Mucosa of descending colon (tissue), 3 donors: ENCODE measurements around the gene EIF4E. TPM values are rescaled to one million over a fixed set of nuclear protein-coding genes. Genes with fewer than 3 reads are reported as not detected.

Experiments used
- ATAC-seq: fragments of 200-7000 bp; cut with Tn5 transposase; one replicate; pipeline ENCODE4 v1.9.1; 2020; ENCODE audit warnings: mild to moderate bottlenecking, moderate library complexity
- DNase-seq, 3 donors: peaks; one replicate each; pipeline ENCODE4 v3.0.0-alpha.2; 2020
- H3K36me3 ChIP-seq: fragments of 200-600 bp; one replicate; pipeline ENCODE4 v1.8.0; 2021; ENCODE audit warnings: low read depth, mild to moderate bottlenecking
- H3K4me1 ChIP-seq: fragments of 200-600 bp; one replicate; pipeline ENCODE4 v1.8.0; 2021; ENCODE audit warnings: low read depth, mild to moderate bottlenecking
- H3K4me3 ChIP-seq: fragments of 200-600 bp; one replicate; pipeline ENCODE4 v1.8.0; 2021; ENCODE audit warnings: mild to moderate bottlenecking
- H3K9me3 ChIP-seq: fragments of 200-600 bp; one replicate; pipeline ENCODE4 v1.8.0; 2021; ENCODE audit warnings: mild to moderate bottlenecking
- CTCF ChIP-seq: fragments of 200-600 bp; IDR thresholded peaks from one replicate; pipeline ENCODE4 v1.8.0; 2022; ENCODE audit warnings: antibody characterized with exemption, mild to moderate bottlenecking
- intact Hi-C, 2 donors: fragments of 100-400 bp; cut with DNase I in 1 of 2; cut with micrococcal nuclease in 1 of 2; formaldehyde crosslinking; loops; one replicate each; pipeline versions ENCODE4 v1.11.0 to v1.11.1; 2022; cut with DNase I, micrococcal nuclease
- long read RNA-seq, 2 donors: library from polyadenylated mRNA; unstranded; transcript quantifications; one replicate each; pipeline ENCODE4 v2.0.0, GENCODE V29; 2019 to 2021
- total RNA-seq, 3 donors: library from RNA; stranded (reverse); fragmentation: NEBNext Ultra II Directional in 2 of 3; extraction: Animal tissue kit (Norgen Biotek cat#: 25700) in 2 of 3; gene quantifications; one replicate each; pipeline versions ENCODE4 v1.2.1 to v1.2.4, GENCODE V29; 2021 to 2023
- donor health status: DM: no; HTN: no; CAD: no; lungs with moderate emphysema.
- donor health status: DM: no; HTN: no; CAD: no.
- donor health status: DM: no; HTN: yes; CAD: no.

The EIF4E gene
- total RNA-seq = 10 to 100 TPM; 66.7 to 87.6 (median 81.0) TPM
- long read RNA-seq, donor 1, full-length matches to known transcripts = 34 of 37 reads
- long read RNA-seq, donor 1, partial matches to known transcripts = 1 of 37 reads
- long read RNA-seq, donor 1, other reads (novel, unspliced or antisense) = 2 of 37 reads
- long read RNA-seq, donor 2, full-length matches to known transcripts = 75 of 94 reads
- long read RNA-seq, donor 2, partial matches to known transcripts = 3 of 94 reads
- long read RNA-seq, donor 2, other reads (novel, unspliced or antisense) = 16 of 94 reads

GRCh38 chr4:98928505-98929340 is at the start of gene EIF4E:
Gene EIF4E (minus strand): TSS chr4:98929133. CDS start chr4:98929112, 21 bp downstream.
- Histone ChIP-seq H3K36me3 (no peaks in the 10 kb centered on the region), H3K4me3 (peak within 1 kb of the TSS; percentile 67), H3K4me1 (peaks cover 28% of the 10 kb centered on the region), H3K9me3 (no peaks in the 10 kb centered on the region)
- peak; percentile 97 to 99 (median 97) for DNase-seq
- intact Hi-C loops = no loop called here
- ATAC-seq = peak; percentile 85
- TF ChIP-seq CTCF = no peak

- DNase-seq (no peak), ATAC-seq (no peak)
- H3K9me3 ChIP-seq = no peaks in the 10 kb centered on the region
- no peaks in the 10 kb centered on the region for H3K36me3 ChIP-seq
- no peaks in the 10 kb centered on the region for H3K4me1 ChIP-seq
- intact Hi-C loops = no loop called here
- no peak for TF ChIP-seq CTCF
- no peak overlapping the region for H3K4me3 ChIP-seq
Measured at GRCh38 chr4:98977557-98977956, 48.6 kb upstream of the EIF4E start.

GRCh38 chr4:98976716-98977115 is 47.8 kb upstream of the EIF4E start:
- Histone ChIP-seq H3K4me3 (no peak overlapping the region), H3K4me1 (no peaks in the 10 kb centered on the region), H3K9me3 (no peaks in the 10 kb centered on the region), H3K36me3 (no peaks in the 10 kb centered on the region)
- ATAC-seq (peak; percentile 77), DNase-seq (no peak)
- intact Hi-C loops = no loop called here
- TF ChIP-seq CTCF = no peak

- TF ChIP-seq CTCF = no peak
- intact Hi-C loops = no loop called here
- H3K4me3 ChIP-seq = no peak overlapping the region
- H3K9me3 ChIP-seq = no peaks in the 10 kb centered on the region
- DNase-seq = no peak
- H3K4me1 ChIP-seq = no peaks in the 10 kb centered on the region
- H3K36me3 ChIP-seq = no peaks in the 10 kb centered on the region
- ATAC-seq = no peak
Measured at GRCh38 chr4:98969878-98970785, 41.2 kb upstream of the EIF4E start.

- H3K36me3 ChIP-seq = no peaks in the 10 kb centered on the region
- H3K4me1 ChIP-seq = no peaks in the 10 kb centered on the region
- intact Hi-C loops = no loop called here
- ATAC-seq (no peak), DNase-seq (no peak)
- H3K4me3 ChIP-seq = no peak overlapping the region
- no peak for TF ChIP-seq CTCF
- H3K9me3 ChIP-seq = no peaks in the 10 kb centered on the region
Measured at GRCh38 chr4:98967786-98968329, 38.9 kb upstream of the EIF4E start.
